WI38 (cell line): Measurements from ENCODE around the gene BAIAP2.

ENCODE experiments used
- H3K4me3 ChIP-seq: 2 replicates; pipeline ENCODE4 v1.5.1; 2011; ENCODE audit warnings: low read depth, mild to moderate bottlenecking, control low read depth, low read length
- CTCF ChIP-seq: IDR thresholded peaks from 2 replicates; pipeline ENCODE4 v1.5.1; 2012; ENCODE audit warnings: low read depth, mild to moderate bottlenecking, control low read depth, low read length

Gene BAIAP2

GRCh38 chr17:81046770-81047359 lies 11.9 kb downstream of the BAIAP2 start:
- no peak overlapping the region for H3K4me3 ChIP-seq
- no peak for TF ChIP-seq CTCF

- TF ChIP-seq CTCF = no peak
- H3K4me3 ChIP-seq = no peak overlapping the region
Measured at GRCh38 chr17:81048827-81049371, 13.9 kb downstream of the BAIAP2 start.

GRCh38 chr17:81049372-81049911 lies 14.5 kb downstream of the BAIAP2 start:
- no peak for TF ChIP-seq CTCF

GRCh38 chr17:81049973-81050551 lies 15.1 kb downstream of the BAIAP2 start:
- no peak overlapping the region for H3K4me3 ChIP-seq
- no peak for TF ChIP-seq CTCF

More at GRCh38 chr17:81049372-81049911, 14.5 kb downstream of the BAIAP2 start:
- no peak overlapping the region for H3K4me3 ChIP-seq

GRCh38 chr17:81050645-81051625 lies 16.0 kb downstream of the BAIAP2 start:
- no peak for TF ChIP-seq CTCF
- no peak overlapping the region for H3K4me3 ChIP-seq

GRCh38 chr17:81052199-81052997 lies 17.4 kb downstream of the BAIAP2 start:
- no peak for TF ChIP-seq CTCF
- H3K4me3 ChIP-seq = no peak overlapping the region
